H9 (cell line): ENCODE data around the gene BBS4. TPM values are rescaled to one million over a fixed set of nuclear protein-coding genes. Genes with fewer than 3 reads are reported as not detected.
"Not testable (repeated sequence)": the region's sequence is repeated elsewhere in the genome, so short reads cannot be mapped to it uniquely, and the experiment has no call there.

Experiments used
- DNase-seq: peaks from one replicate; pipeline ENCODE4 v3.0.0-alpha.2; 2017
- H2AFZ ChIP-seq: one replicate; pipeline ENCODE4 v1.6.1; 2013; ENCODE audit warnings: mild to moderate bottlenecking, low read length, control low read depth, moderate library complexity
- H2AK5ac ChIP-seq: 2 replicates; pipeline ENCODE4 v1.6.1; 2013; ENCODE audit warnings: low read length, control low read depth, mixed read lengths; ENCODE audit not compliant: insufficient read length
- H2BK120ac ChIP-seq: one replicate; pipeline ENCODE4 v1.6.1; 2013; ENCODE audit warnings: low read depth, mild to moderate bottlenecking, low read length, control low read depth, inconsistent platforms; ENCODE audit not compliant: poor library complexity, severe bottlenecking
- H2BK12ac ChIP-seq: 2 replicates; pipeline ENCODE4 v1.6.1; 2013; ENCODE audit warnings: low read length, control low read depth, mixed read lengths, low read depth; ENCODE audit not compliant: insufficient read length
- H2BK15ac ChIP-seq: 2 replicates; pipeline ENCODE4 v1.6.1; 2013; ENCODE audit warnings: low read depth, low read length, control low read depth
- H2BK20ac ChIP-seq: one replicate; pipeline ENCODE4 v1.6.1; 2013; ENCODE audit warnings: low read depth, mild to moderate bottlenecking, low read length, control low read depth, inconsistent platforms; ENCODE audit not compliant: poor library complexity, severe bottlenecking
- H2BK5ac ChIP-seq: 2 replicates; pipeline ENCODE4 v1.6.1; 2013; ENCODE audit warnings: low read length, control low read depth, mixed read lengths; ENCODE audit not compliant: insufficient read length
- H3K14ac ChIP-seq: 2 replicates; pipeline ENCODE4 v1.6.1; 2013; ENCODE audit warnings: low read length, control low read depth; ENCODE audit not compliant: insufficient read depth
- H3K18ac ChIP-seq: 2 replicates; pipeline ENCODE4 v1.6.1; 2013; ENCODE audit warnings: low read depth, mild to moderate bottlenecking, mixed read lengths, low read length, control low read depth; ENCODE audit not compliant: insufficient read length
- H3K23ac ChIP-seq: 2 replicates; pipeline ENCODE4 v1.6.1; 2013; ENCODE audit warnings: low read length, control low read depth, mixed read lengths, low read depth; ENCODE audit not compliant: insufficient read length
- H3K23me2 ChIP-seq: 2 replicates; pipeline ENCODE4 v1.6.1; 2013; ENCODE audit warnings: low read depth, mild to moderate bottlenecking, mixed read lengths, low read length, control low read depth; ENCODE audit not compliant: insufficient read length, poor library complexity, severe bottlenecking
- H3K27ac ChIP-seq: 2 replicates; pipeline ENCODE4 v1.5.1; 2013; ENCODE audit warnings: low read length, control low read depth, mixed read lengths, low read depth; ENCODE audit not compliant: insufficient read length
- H3K27me3 ChIP-seq: 2 replicates; pipeline ENCODE4 v1.6.1; 2013; ENCODE audit warnings: low read length, control low read depth, inconsistent platforms; ENCODE audit not compliant: insufficient read depth
- H3K4ac ChIP-seq: 2 replicates; pipeline ENCODE4 v1.6.1; 2013; ENCODE audit warnings: low read depth, mild to moderate bottlenecking, control low read depth, inconsistent platforms, low read length, moderate library complexity
- H3K4me1 ChIP-seq: 2 replicates; pipeline ENCODE4 v1.6.1; 2013; ENCODE audit warnings: low read length, control low read depth, inconsistent platforms; ENCODE audit not compliant: insufficient read depth
- H3K4me2 ChIP-seq: 2 replicates; pipeline ENCODE4 v1.6.1; 2013; ENCODE audit warnings: low read length, control low read depth, mixed read lengths; ENCODE audit not compliant: insufficient read length, insufficient read depth
- H3K56ac ChIP-seq: 2 replicates; pipeline ENCODE4 v1.6.1; 2013; ENCODE audit warnings: low read depth, mild to moderate bottlenecking, mixed read lengths, low read length, control low read depth; ENCODE audit not compliant: insufficient read length
- H3K79me1 ChIP-seq: 2 replicates; pipeline ENCODE4 v1.6.1; 2013; ENCODE audit warnings: low read depth, mild to moderate bottlenecking, moderate library complexity, low read length, control low read depth, inconsistent platforms; ENCODE audit not compliant: insufficient read depth, poor library complexity, severe bottlenecking
- H3K79me2 ChIP-seq: 2 replicates; pipeline ENCODE4 v1.6.1; 2013; ENCODE audit warnings: low read length, control low read depth, inconsistent platforms; ENCODE audit not compliant: insufficient read depth
- H3K9ac ChIP-seq: 2 replicates; pipeline ENCODE4 v1.6.1; 2013; ENCODE audit warnings: low read length, control low read depth, mixed read lengths; ENCODE audit not compliant: insufficient read length; ENCODE audit errors: extremely low read depth
- H3K9me3 ChIP-seq: one replicate; pipeline ENCODE4 v1.6.1; 2013; ENCODE audit warnings: low read depth, low read length, inconsistent platforms; ENCODE audit not compliant: control insufficient read depth
- H3T11ph ChIP-seq: one replicate; pipeline ENCODE4 v1.6.1; 2013; ENCODE audit warnings: mild to moderate bottlenecking, low read length, control low read depth, inconsistent platforms
- H4K20me1 ChIP-seq: one replicate; pipeline ENCODE4 v1.6.1; 2013; ENCODE audit not compliant: control insufficient read depth, insufficient read length, insufficient read depth
- H4K5ac ChIP-seq: 2 replicates; pipeline ENCODE4 v1.6.1; 2013; ENCODE audit warnings: low read depth, mild to moderate bottlenecking, mixed read lengths, low read length, control low read depth; ENCODE audit not compliant: insufficient read length
- H4K8ac ChIP-seq: replicated peaks from 2 replicates; pipeline ENCODE4 v1.6.1; 2013; ENCODE audit warnings: low read length, control low read depth, mixed read lengths, low read depth; ENCODE audit not compliant: insufficient read length
- H4K91ac ChIP-seq: 2 replicates; pipeline ENCODE4 v1.6.1; 2013; ENCODE audit warnings: low read depth, mild to moderate bottlenecking, moderate library complexity, mixed read lengths, low read length, control low read depth; ENCODE audit not compliant: insufficient read length
- H3K27ac Mint-ChIP-seq, 3 experiments: 2 replicates in 2 of 3; 3 replicates in 1 of 3; pipeline ENCODE4 v1.8.0; 2020 to 2021; ENCODE audit warnings: mixed read lengths in 3 of 3, mild to moderate bottlenecking in 1 of 3, moderate library complexity in 1 of 3
- H3K27me3 Mint-ChIP-seq: 2 replicates; pipeline ENCODE4 v1.8.0; 2021; ENCODE audit warnings: low read depth, mild to moderate bottlenecking, moderate library complexity, mixed read lengths
- H3K36me3 Mint-ChIP-seq, 3 experiments: 2 replicates in 2 of 3; 3 replicates in 1 of 3; pipeline ENCODE4 v1.8.0; 2020 to 2021; ENCODE audit warnings: low read depth in 3 of 3, mixed read lengths in 3 of 3; ENCODE audit not compliant: insufficient read depth in 1 of 3
- H3K4me1 Mint-ChIP-seq, 2 experiments: 2 replicates each; pipeline ENCODE4 v1.8.0; 2020; ENCODE audit warnings: mixed read lengths in 2 of 2
- H3K4me3 Mint-ChIP-seq, 2 experiments: 2 replicates in 1 of 2; 3 replicates in 1 of 2; pipeline ENCODE4 v1.8.0; 2020 to 2021; ENCODE audit warnings: mild to moderate bottlenecking in 2 of 2, mixed read lengths in 2 of 2, moderate library complexity in 1 of 2
- H3K9me3 Mint-ChIP-seq, 2 experiments: 2 replicates in 1 of 2; 3 replicates in 1 of 2; pipeline ENCODE4 v1.8.0; 2020; ENCODE audit warnings: mild to moderate bottlenecking in 2 of 2, mixed read lengths in 2 of 2, moderate library complexity in 1 of 2
- WGBS: extraction: QIAGEN DNeasy Blood & Tissue Kit; methylation state at CpG from one replicate; pipeline ENCODE4 v1.1.7; 2013; ENCODE audit warnings: missing lambda C conversion rate, low lambda C conversion rate, mixed read lengths; ENCODE audit not compliant: insufficient read length; ENCODE audit errors: extremely low coverage; 5-methylcytosine and 5-hydroxymethylcytosine counted together
- total RNA-seq: library from RNA; stranded (reverse); gene quantifications from 2 replicates; pipeline ENCODE4 v1.2.1, GENCODE V29; 2021

Gene BBS4
- total RNA-seq, 1 experiment from 2014 or later: 27.3 TPM

DNA sequence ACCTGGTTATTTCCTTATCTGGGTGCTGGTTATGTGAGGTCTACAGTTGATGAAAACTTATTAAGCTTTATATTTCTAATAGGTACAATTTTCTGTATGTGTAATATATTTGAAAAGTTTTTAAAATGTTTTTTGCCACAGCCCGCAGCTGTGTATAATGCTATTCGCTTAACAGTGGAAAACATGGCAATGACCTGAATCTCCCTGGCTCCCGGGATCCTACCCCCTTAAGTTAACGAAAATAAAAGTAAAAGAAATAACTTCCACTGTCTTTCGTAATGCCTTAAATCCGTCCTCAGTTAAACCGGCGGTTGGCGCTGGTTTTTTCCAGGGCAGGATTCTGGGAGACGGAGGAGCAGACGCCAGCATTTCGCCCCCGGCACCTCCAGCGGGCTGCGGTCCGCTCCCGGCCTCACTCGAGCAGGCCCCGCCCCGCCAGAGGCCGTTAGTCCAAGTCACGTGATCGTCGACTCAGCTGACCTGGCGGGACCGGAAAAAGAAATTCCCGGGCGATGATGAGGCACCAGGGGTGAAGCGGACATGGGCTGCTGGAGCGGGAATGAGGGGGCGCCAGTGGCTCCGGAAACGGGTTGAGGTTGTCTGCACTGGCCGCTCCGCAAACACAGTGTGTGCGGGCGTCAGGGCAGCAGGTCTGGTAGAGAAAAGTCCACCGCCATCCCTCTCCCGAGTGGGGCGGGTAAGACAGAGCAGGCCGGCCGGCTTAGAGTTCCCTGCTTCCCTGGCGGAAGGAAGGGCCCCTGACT lies 49.3 kb upstream of the BBS4 start:
- H3K27me3 Mint-ChIP-seq: not testable (repeated sequence)
- H3K9ac ChIP-seq: peak overlapping the region; percentile 62
- no CpG with 5 or more reads among the region's 43 CpGs for WGBS

DNA sequence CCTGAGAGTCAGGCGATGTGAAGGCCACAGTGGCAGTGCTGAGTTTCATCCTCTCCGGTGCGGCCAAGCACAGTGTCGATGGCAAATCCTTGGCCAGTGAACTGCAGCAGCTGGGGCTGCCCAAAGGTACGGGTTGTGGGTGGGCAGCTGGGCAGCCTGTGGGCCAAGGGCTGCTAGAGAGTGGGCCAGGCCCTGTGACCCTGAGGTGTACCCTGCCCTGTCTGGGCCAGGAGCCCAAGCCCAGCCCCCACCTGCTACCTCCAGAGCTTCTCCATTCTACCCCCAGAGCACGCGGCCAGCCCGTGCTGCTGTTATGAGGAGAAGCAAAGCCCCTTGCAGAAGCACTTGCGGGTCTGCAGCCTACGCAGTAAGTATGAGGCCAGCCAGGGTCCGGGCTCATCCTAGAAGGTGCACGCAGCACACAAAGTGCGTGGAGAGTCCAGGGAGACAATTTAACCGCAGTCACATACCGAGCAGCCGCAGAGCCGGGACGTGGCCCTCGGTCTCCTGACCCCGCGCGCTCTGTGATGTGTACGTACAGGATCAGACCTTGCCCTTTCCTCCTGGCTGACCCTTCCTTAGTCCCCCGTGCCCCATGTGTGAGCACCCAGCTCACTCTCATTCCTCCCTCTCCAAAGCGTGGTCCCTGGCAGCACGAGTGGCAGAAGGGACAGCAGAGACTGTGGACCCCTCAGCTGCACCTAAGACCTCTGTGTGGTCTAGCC lies 46.1 kb upstream of the BBS4 start:
- H3K18ac ChIP-seq, H3K4me3 Mint-ChIP-seq, H4K8ac ChIP-seq, H3K23ac ChIP-seq, H2BK15ac ChIP-seq, H3K9me3 Mint-ChIP-seq, H3K4me1 Mint-ChIP-seq, H3K14ac ChIP-seq, H3K23me2 ChIP-seq, H3K4ac ChIP-seq, H2BK5ac ChIP-seq, H3K4me1 ChIP-seq, H3K27me3 Mint-ChIP-seq, H3K9me3 ChIP-seq, H4K20me1 ChIP-seq, H3K9ac ChIP-seq, H2BK20ac ChIP-seq, H3K27ac ChIP-seq, H3K27ac Mint-ChIP-seq, H3K79me1 ChIP-seq, H3K4me2 ChIP-seq, H3T11ph ChIP-seq, H2AFZ ChIP-seq, DNase-seq, H2BK120ac ChIP-seq, H4K5ac ChIP-seq, H3K36me3 Mint-ChIP-seq, H2AK5ac ChIP-seq, H3K27me3 ChIP-seq, H4K91ac ChIP-seq, H3K56ac ChIP-seq, H2BK12ac ChIP-seq, H3K79me2 ChIP-seq: not testable (repeated sequence)
- no CpG with 5 or more reads among the region's 26 CpGs for WGBS

More for the DNA sequence above, 49.3 kb upstream of the BBS4 start:
- not testable (repeated sequence) for H3K4me3 Mint-ChIP-seq, H4K20me1 ChIP-seq, H4K8ac ChIP-seq, H3K9me3 ChIP-seq, H3K27ac ChIP-seq, H3T11ph ChIP-seq, H4K91ac ChIP-seq, H3K18ac ChIP-seq, H3K4me1 Mint-ChIP-seq, H3K14ac ChIP-seq, H2AK5ac ChIP-seq, H3K56ac ChIP-seq, H3K4ac ChIP-seq, H2BK12ac ChIP-seq, H3K79me2 ChIP-seq, H3K4me1 ChIP-seq, H3K36me3 Mint-ChIP-seq, H2BK15ac ChIP-seq, H3K23ac ChIP-seq, H3K79me1 ChIP-seq, H3K9me3 Mint-ChIP-seq, H3K27ac Mint-ChIP-seq, H4K5ac ChIP-seq, H2BK20ac ChIP-seq, H2BK120ac ChIP-seq, H3K4me2 ChIP-seq, H2AFZ ChIP-seq, H2BK5ac ChIP-seq, H3K23me2 ChIP-seq, H3K27me3 ChIP-seq
- DNase-seq: peak; percentile 73
